Esophagus muscularis mucosa (tissue), 4 donors: Measurements from ENCODE around the gene NFAM1. TPM values are rescaled to one million over a fixed set of nuclear protein-coding genes. Genes with fewer than 3 reads are reported as not detected.

ENCODE experiments used
- DNase-seq: peaks from one replicate; pipeline ENCODE4 v3.0.0-alpha.2; 2017; ENCODE audit errors: extremely low spot score
- H3K27ac ChIP-seq, 4 donors: fragments of 200-600 bp; sonication (generic); replicated peaks in 1 of 4; 1 replicate in 3 of 4; 2 replicates in 1 of 4; pipeline ENCODE4 v1.5.1; 2016 to 2019; ENCODE audit warnings: mild to moderate bottlenecking in 1 of 4
- H3K27me3 ChIP-seq, 4 donors: fragments of 200-600 bp; sonication (generic); one replicate each; pipeline versions ENCODE4 v1.5.1 to v1.6.0; 2016 to 2019
- H3K36me3 ChIP-seq, 4 donors: fragments of 200-600 bp; sonication (generic); one replicate each; pipeline ENCODE4 v1.5.1; 2016 to 2019
- H3K4me1 ChIP-seq, 4 donors: fragments of 200-600 bp; sonication (generic); one replicate each; pipeline ENCODE4 v1.5.1; 2016 to 2019
- H3K4me3 ChIP-seq, 4 donors: fragments of 200-600 bp; sonication (generic); 1 replicate in 2 of 4; 2 replicates in 2 of 4; pipeline ENCODE4 v1.5.1; 2016 to 2019; ENCODE audit warnings: mild to moderate bottlenecking in 4 of 4, moderate library complexity in 1 of 4
- H3K9me3 ChIP-seq, 4 donors: fragments of 200-600 bp; sonication (generic); 1 replicate in 3 of 4; 2 replicates in 1 of 4; pipeline ENCODE4 v1.5.1; 2016 to 2019
- EP300 ChIP-seq: sonication (generic); formaldehyde crosslinking; IDR thresholded peaks from one replicate; pipeline ENCODE4 v1.6.1; 2017; ENCODE audit warnings: antibody characterized with exemption
- POLR2A ChIP-seq: fragments of 450-650 bp; IDR thresholded peaks from one replicate; pipeline ENCODE4 v1.6.1; 2017; ENCODE audit warnings: antibody characterized with exemption, moderate library complexity, mild to moderate bottlenecking, low read depth
- POLR2AphosphoS5 ChIP-seq, 2 donors: sonication (generic); formaldehyde crosslinking; IDR thresholded peaks; one replicate each; pipeline ENCODE4 v1.6.1; 2017; ENCODE audit warnings: antibody characterized with exemption in 2 of 2
- WGBS: methylation state at CpG from one replicate; pipeline ENCODE4 v1.1.5; 2018; 5-methylcytosine and 5-hydroxymethylcytosine counted together
- intact Hi-C: fragments of 100-400 bp; cut with DNase I; formaldehyde crosslinking; loops from one replicate; pipeline ENCODE4 v1.15.1; 2023
- total RNA-seq, 4 donors: library from RNA; depleted of rRNA; stranded (reverse); fragments of >200 nt; gene quantifications; one replicate each; pipeline versions ENCODE4 v1.1.0 to v1.2.1, GENCODE V29; 2016
- TF ChIP-seq, protein P1 (sequence below), 3 experiments: fragments of 200-600 bp in 2 of 3; fragments of 450-650 bp in 1 of 3; sonication (generic) in 2 of 3; IDR thresholded peaks; one replicate each; pipeline ENCODE4 v1.5.1; 2017 to 2019; ENCODE audit warnings: antibody characterized with exemption in 3 of 3, mild to moderate bottlenecking in 2 of 3, moderate library complexity in 1 of 3

NFAM1 gene
- total RNA-seq, 4 donors from 2014 or later, result 2.1 to 5.1 (median 2.9) TPM

DNA sequence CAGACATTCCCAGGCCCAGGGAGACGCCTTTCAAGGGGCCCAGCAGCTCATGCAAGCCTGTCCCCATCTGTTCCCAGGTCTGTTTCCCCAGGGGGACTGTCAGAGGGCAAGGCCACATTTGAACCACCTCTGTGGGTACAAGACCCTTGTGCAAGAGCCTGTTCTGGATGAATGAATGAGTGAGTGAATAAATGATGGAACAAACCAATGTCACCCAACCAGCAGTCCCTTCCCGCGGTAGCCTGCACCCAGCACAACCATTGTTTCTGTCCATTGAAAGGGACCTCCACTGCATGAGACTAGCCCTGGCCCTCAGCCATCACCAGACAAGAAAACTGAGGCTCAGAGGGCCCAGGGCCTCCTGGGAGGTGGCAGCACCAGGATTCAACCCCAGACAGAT is 92.1 kb downstream of the NFAM1 start:
- no peak overlapping the region for H3K27ac ChIP-seq
- H3K36me3 ChIP-seq, result no peaks in the 10 kb centered on the region
- no peaks in the 10 kb centered on the region for H3K27me3 ChIP-seq
- no peaks in the 10 kb centered on the region for H3K9me3 ChIP-seq
- H3K4me3 ChIP-seq, result no peak overlapping the region
- TF ChIP-seq, protein P1, sequence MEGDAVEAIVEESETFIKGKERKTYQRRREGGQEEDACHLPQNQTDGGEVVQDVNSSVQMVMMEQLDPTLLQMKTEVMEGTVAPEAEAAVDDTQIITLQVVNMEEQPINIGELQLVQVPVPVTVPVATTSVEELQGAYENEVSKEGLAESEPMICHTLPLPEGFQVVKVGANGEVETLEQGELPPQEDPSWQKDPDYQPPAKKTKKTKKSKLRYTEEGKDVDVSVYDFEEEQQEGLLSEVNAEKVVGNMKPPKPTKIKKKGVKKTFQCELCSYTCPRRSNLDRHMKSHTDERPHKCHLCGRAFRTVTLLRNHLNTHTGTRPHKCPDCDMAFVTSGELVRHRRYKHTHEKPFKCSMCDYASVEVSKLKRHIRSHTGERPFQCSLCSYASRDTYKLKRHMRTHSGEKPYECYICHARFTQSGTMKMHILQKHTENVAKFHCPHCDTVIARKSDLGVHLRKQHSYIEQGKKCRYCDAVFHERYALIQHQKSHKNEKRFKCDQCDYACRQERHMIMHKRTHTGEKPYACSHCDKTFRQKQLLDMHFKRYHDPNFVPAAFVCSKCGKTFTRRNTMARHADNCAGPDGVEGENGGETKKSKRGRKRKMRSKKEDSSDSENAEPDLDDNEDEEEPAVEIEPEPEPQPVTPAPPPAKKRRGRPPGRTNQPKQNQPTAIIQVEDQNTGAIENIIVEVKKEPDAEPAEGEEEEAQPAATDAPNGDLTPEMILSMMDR (IDR thresholded peaks at IDR 0.05), result no peak
- TF ChIP-seq EP300 (no peak), POLR2A (no peak), POLR2AphosphoS5 (IDR thresholded peaks at IDR 0.05) (no peak)
- intact Hi-C loops, result no loop called here
- WGBS, result 100% methylated on average over 1 of the region's 3 CpGs
- no peak for DNase-seq
- H3K4me1 ChIP-seq, result peaks cover 4 to 53% (median 47%) of the 10 kb centered on the region in 4 donors

DNA sequence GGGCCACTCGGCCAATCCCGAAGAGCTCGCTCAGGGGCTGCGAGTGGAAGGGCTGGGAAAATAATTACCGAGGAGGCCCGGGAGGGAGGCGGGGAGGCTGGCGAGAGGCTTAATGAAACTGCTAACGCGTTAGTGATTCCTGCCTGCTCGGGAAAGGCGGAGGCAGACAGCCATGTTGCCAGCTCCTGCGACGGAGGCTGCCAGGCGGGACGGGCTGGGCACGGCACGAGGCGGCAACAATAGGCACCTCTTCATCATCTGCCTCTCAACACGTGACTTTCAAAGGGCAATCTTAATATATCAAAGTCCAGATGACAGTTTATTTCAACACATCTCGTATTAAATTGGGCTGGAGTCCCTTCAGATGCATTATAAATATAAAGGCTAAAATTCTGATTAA is 93.7 kb downstream of the NFAM1 start:
- no peak for DNase-seq
- TF ChIP-seq EP300, result no peak
- TF ChIP-seq POLR2AphosphoS5 (IDR thresholded peaks at IDR 0.05), result no peak
- TF ChIP-seq, protein P1 (IDR thresholded peaks at IDR 0.05), result no peak
- no peak for TF ChIP-seq POLR2A
- Histone ChIP-seq H3K4me3 (no peak overlapping the region), H3K27ac (no peak overlapping the region), H3K9me3 (no peaks in the 10 kb centered on the region), H3K36me3 (no peaks in the 10 kb centered on the region), H3K4me1 (peaks cover 0 to 43% (median 34%) of the 10 kb centered on the region in 4 donors), H3K27me3 (no peaks in the 10 kb centered on the region)
- intact Hi-C loops, result no loop called here
- 79% methylated on average over 20 of the region's 21 CpGs for WGBS

DNA sequence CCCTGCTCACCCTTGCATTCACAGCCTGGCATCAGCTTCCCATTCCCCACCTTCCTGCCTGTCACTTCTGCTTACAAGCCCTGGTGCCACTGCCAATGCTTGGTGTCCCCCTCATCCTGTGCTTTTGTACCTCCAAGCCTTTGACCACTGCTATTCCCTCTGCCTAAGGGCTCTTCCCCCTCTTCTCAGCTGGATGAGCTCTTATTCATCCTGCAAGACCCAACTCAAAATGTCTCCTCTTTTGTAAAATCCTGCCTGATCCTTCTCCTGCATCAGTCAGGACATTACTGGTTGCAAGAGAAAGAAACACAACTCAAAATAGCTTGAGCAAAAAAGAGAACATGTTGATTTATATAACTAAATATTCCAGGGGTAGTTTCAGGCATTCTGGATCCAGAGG is 94.8 kb downstream of the NFAM1 start:
- H3K27ac ChIP-seq, result no peak overlapping the region
- H3K9me3 ChIP-seq, result no peaks in the 10 kb centered on the region
- TF ChIP-seq POLR2A (no peak), POLR2AphosphoS5 (IDR thresholded peaks at IDR 0.05) (no peak), EP300 (no peak)
- TF ChIP-seq, protein P1 (IDR thresholded peaks at IDR 0.05), result no peak
- intact Hi-C loops, result no loop called here
- no peak for DNase-seq
- peaks cover 0 to 34% (median 25%) of the 10 kb centered on the region in 4 donors for H3K4me1 ChIP-seq
- H3K27me3 ChIP-seq, result no peaks in the 10 kb centered on the region
- no peak overlapping the region for H3K4me3 ChIP-seq
- no peaks in the 10 kb centered on the region for H3K36me3 ChIP-seq

DNA sequence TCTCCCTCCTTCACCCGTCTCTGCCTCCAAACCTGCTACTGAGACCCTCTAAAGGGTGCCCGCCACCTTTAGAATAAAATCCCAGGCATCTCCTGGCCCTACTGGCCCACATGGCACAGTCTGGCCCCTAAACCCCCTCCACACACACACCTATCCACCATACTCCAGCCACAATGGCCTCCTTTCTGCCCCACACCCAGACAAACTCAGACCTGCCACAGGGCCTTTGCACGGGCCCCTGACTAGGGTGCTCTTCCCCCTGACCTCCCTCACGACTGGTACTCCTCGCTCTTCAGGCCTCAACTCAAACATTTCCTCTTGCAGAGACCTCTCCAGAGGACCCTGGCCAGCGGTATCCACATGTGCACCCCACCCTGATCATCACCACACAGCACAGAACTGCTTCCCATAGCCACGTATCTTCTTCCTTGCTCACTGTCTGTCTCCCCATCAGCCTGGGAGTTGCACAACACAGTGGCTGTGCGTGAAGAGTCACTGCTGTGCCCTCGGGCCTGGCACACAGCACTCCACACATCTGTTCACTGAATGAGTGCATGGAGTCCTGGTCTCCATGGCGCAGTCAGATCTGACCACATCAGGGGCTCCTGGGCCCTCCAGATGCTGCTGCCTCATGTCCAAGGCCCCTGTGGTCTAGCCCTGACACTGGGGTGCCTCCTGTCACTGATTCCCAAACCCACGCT is 95.5 kb downstream of the NFAM1 start:
- H3K4me1 ChIP-seq, result peaks cover 0 to 27% (median 21%) of the 10 kb centered on the region in 4 donors
- no peaks in the 10 kb centered on the region for H3K36me3 ChIP-seq
- 92% methylated on average over 9 of the region's 11 CpGs for WGBS
- TF ChIP-seq POLR2A (no peak), EP300 (no peak), POLR2AphosphoS5 (IDR thresholded peaks at IDR 0.05) (no peak)
- TF ChIP-seq, protein P1 (IDR thresholded peaks at IDR 0.05), result no peak
- intact Hi-C loops, result no loop called here
- no peak for DNase-seq
- H3K4me3 ChIP-seq, result no peak overlapping the region
- no peak overlapping the region for H3K27ac ChIP-seq
- no peaks in the 10 kb centered on the region for H3K9me3 ChIP-seq
- H3K27me3 ChIP-seq, result no peaks in the 10 kb centered on the region
